ENCODE measurements around the gene ENAM. TPM values are rescaled to one million over a fixed set of nuclear protein-coding genes. Genes with fewer than 3 reads are reported as not detected.
"Not testable (repeated sequence)": the region's sequence is repeated elsewhere in the genome, so short reads cannot be mapped to it uniquely, and the experiment has no call there.

ENAM gene
- total RNA-seq, 1 experiment from 2014 or later: not detected

DNA sequence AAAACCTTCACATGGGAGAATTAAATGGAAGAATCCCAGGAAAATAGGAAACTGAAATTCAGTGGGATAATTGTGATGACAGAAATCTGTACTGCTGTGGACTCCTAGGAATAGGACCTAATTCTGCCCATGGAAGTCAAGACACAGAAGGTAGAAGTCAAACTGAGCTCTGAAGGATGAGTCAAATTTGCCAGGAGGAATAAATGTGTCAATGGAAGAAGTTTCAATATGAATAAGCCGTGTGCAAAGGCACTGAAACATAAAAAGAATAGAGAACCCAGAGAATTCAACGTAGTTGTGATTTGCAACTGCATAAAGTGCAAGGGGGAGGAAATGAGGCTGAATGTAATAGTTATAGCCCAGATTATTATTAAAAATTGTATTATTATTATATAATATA is 11.6 kb downstream of the ENAM start (continued):
- TF ChIP-seq ELF1 (IDR thresholded peaks at IDR 0.05; ENCODE audit: borderline replicate concordance, low read depth) (no peak), POLR2A (IDR thresholded peaks at IDR 0.05; ENCODE audit: borderline replicate concordance, extremely low read depth, insufficient read depth, insufficient read length) (no peak), EZH2 (IDR thresholded peaks at IDR 0.05) (no peak)

DNA sequence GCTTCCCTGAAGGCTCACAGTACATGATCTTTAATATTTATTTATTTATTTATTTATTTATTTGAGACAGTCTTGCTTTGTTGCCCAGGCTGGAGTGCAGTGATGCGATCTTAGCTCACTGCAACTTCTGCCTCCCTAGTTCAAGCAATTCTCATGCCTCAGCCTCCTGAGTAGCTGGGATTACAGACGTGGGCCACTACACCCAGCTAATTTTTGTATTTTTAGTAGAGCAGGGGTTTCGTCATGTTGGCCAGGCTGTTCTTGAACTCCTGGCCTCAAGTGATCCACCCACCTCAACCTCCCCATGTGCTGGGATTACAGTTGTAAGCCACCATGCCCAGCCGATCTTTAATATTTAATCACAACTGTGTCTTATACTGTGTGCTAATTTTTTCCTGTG is 22.2 kb downstream of the ENAM start:
- H3K27me3 ChIP-seq (ENCODE audit: insufficient read depth, low read length); H3K9me2 ChIP-seq (ENCODE audit: insufficient read depth); H3K4me1 ChIP-seq (ENCODE audit: control insufficient read depth in 1 of 2, insufficient read depth in 2 of 2, low read length in 2 of 2); ATAC-seq; H3K4me2 ChIP-seq (ENCODE audit: low read length); H3K79me2 ChIP-seq (ENCODE audit: insufficient read depth, low read length); H3K27ac ChIP-seq (ENCODE audit: low read depth, low read length); DNase-seq (ENCODE audit: low read depth, low spot score); H3K4me3 ChIP-seq (replicated peaks in 1 of 2; ENCODE audit: low read depth in 1 of 2, low read length in 2 of 2); BruUV-seq (replicated peaks); H3K36me3 ChIP-seq (ENCODE audit: control insufficient read depth in 1 of 2, insufficient read depth in 2 of 2, low read length in 2 of 2); H3K9ac ChIP-seq (ENCODE audit: low read length); H3K9me3 ChIP-seq (ENCODE audit: control insufficient read depth in 1 of 2, insufficient read depth in 1 of 2, low read depth in 1 of 2, low read length in 2 of 2); POLR2A ChIA-PET; H4K20me1 ChIP-seq (ENCODE audit: insufficient read depth): not testable (repeated sequence)
- CTCF ChIA-PET: interaction anchor here (1.6 to 2.7 kb wide), 3 partner anchors 34 to 359 kb away, joined by 4 to 32 read pairs (median 6); no protein-coding TSS in a partner anchor
- H2AFZ ChIP-seq (ENCODE audit: low read depth, low read length, poor library complexity, severe bottlenecking): peak overlapping the region; percentile 100
- intact Hi-C loops (cut with micrococcal nuclease): loop anchor here (10.0 kb wide), 1 partner anchor 534 kb away; no protein-coding TSS in a partner anchor
- RAD21 ChIA-PET (ENCODE audit: low non-redundant PET in 1 of 2, low total read pairs in 2 of 2, uncharacterized antibody in 2 of 2, unreplicated experiment in 2 of 2): interaction anchor here in 1 of 2 experiments (1.0 kb wide), 1 partner anchor 49 kb away, joined by 3 read pairs; no protein-coding TSS in a partner anchor

DNA sequence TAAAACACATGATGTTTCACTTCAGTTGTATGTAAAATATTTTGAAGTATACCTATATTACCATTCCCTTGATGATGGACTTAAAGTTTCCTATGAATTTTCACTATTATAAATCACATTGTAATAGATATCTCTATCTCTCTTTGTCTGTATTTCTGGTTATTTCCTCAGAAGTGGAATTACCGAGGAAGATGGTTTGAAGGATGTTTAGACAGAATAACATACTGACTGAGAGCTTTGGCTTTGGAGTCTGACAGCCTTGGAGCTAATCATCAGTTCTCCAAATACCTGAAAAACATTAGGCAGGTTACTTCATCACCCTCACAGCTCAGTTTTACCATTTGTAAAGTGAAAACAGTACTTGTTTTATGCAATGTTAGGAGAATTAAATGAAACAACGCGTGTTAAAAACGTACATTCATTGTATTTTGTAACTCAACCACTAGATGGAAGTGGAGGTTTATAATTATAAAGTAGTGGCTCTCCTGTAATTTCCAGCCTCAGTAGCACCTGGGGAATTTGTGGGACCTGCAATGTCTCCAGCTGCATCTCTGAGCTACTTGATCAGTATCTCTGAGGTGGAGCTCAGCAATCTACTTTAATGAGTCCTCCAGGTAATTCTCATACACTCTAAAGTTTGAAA is 23.4 kb downstream of the ENAM start:
- RAD21 ChIA-PET (ENCODE audit: low non-redundant PET in 1 of 2, low total read pairs in 2 of 2, uncharacterized antibody in 2 of 2, unreplicated experiment in 2 of 2): interaction anchor here (0.6 to 1.0 kb wide), 2 partner anchors 51 to 139 kb away, joined by 3 read pairs; no protein-coding TSS in a partner anchor
- Histone ChIP-seq H2AFZ (ENCODE audit: low read depth, low read length, poor library complexity, severe bottlenecking) (peak overlapping the region; percentile 100), H3K79me2 (ENCODE audit: insufficient read depth, low read length) (no peaks in the 10 kb centered on the region), H3K4me2 (ENCODE audit: low read length) (peak overlapping the region; percentile 81), H3K9me2 (ENCODE audit: insufficient read depth) (no peaks in the 10 kb centered on the region), H3K36me3 (ENCODE audit: control insufficient read depth in 1 of 2, insufficient read depth in 2 of 2, low read length in 2 of 2) (no peaks in the 10 kb centered on the region), H3K4me1 (ENCODE audit: control insufficient read depth in 1 of 2, insufficient read depth in 2 of 2, low read length in 2 of 2) (peaks cover 3 to 5% of the 10 kb centered on the region in 2 experiments; a peak in 2 of 4 replicates), H3K9me3 (ENCODE audit: control insufficient read depth in 1 of 2, insufficient read depth in 1 of 2, low read depth in 1 of 2, low read length in 2 of 2) (no peaks in the 10 kb centered on the region), H3K27me3 (ENCODE audit: insufficient read depth, low read length) (no peaks in the 10 kb centered on the region), H3K27ac (ENCODE audit: low read depth, low read length) (no peak overlapping the region), H3K9ac (ENCODE audit: low read length) (peak overlapping the region; percentile 23), H4K20me1 (ENCODE audit: insufficient read depth) (no peaks in the 10 kb centered on the region), H3K4me3 (replicated peaks in 1 of 2; ENCODE audit: low read depth in 1 of 2, low read length in 2 of 2) (peak overlapping the region; percentile 24 to 54)
- ATAC-seq (peak; percentile 83), DNase-seq (ENCODE audit: low read depth, low spot score) (peak; percentile 52)
- BruUV-seq (replicated peaks): no TSS peak
- CTCF ChIA-PET: interaction anchor here (0.8 to 2.7 kb wide), 7 partner anchors 22 to 374 kb away, joined by 3 to 32 read pairs (median 4); no protein-coding TSS in a partner anchor
- TF ChIP-seq, protein P1, sequence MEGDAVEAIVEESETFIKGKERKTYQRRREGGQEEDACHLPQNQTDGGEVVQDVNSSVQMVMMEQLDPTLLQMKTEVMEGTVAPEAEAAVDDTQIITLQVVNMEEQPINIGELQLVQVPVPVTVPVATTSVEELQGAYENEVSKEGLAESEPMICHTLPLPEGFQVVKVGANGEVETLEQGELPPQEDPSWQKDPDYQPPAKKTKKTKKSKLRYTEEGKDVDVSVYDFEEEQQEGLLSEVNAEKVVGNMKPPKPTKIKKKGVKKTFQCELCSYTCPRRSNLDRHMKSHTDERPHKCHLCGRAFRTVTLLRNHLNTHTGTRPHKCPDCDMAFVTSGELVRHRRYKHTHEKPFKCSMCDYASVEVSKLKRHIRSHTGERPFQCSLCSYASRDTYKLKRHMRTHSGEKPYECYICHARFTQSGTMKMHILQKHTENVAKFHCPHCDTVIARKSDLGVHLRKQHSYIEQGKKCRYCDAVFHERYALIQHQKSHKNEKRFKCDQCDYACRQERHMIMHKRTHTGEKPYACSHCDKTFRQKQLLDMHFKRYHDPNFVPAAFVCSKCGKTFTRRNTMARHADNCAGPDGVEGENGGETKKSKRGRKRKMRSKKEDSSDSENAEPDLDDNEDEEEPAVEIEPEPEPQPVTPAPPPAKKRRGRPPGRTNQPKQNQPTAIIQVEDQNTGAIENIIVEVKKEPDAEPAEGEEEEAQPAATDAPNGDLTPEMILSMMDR (IDR thresholded peaks at IDR 0.05 in 2 of 3, conservative IDR thresholded peaks at IDR 0.05 in 1 of 3; ENCODE audit: borderline replicate concordance in 1 of 3, insufficient read depth in 1 of 3, low read depth in 2 of 3, low read length in 2 of 3): peak; percentile 26 to 74 (median 61); a peak in 4 of 6 replicates
- TF ChIP-seq JUND (IDR thresholded peaks at IDR 0.05): no peak
- TF ChIP-seq FOSL1 (IDR thresholded peaks at IDR 0.05; ENCODE audit: low read depth): no peak
- no peak for TF ChIP-seq TCF7L2 (IDR thresholded peaks at IDR 0.05; ENCODE audit: borderline replicate concordance, extremely low read depth, insufficient read depth, insufficient read length)
- TF ChIP-seq CEBPB (IDR thresholded peaks at IDR 0.05; ENCODE audit: low read depth): no peak
- peak; percentile 78 for TF ChIP-seq RAD21 (IDR thresholded peaks at IDR 0.05; ENCODE audit: low read depth)
- TF ChIP-seq, protein P2, sequence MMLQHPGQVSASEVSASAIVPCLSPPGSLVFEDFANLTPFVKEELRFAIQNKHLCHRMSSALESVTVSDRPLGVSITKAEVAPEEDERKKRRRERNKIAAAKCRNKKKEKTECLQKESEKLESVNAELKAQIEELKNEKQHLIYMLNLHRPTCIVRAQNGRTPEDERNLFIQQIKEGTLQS (IDR thresholded peaks at IDR 0.05): no peak
- POLR2A ChIA-PET: no interaction called here
- intact Hi-C loops (cut with micrococcal nuclease): loop anchor here (1.0 to 10.0 kb wide), 4 partner anchors 358 to 1061 kb away; no protein-coding TSS in a partner anchor
